ENCODE results near the gene CFAP20DC.
"Not testable (repeated sequence)": the region's sequence is repeated elsewhere in the genome, so short reads cannot be mapped to it uniquely, and the experiment has no call there.

The CFAP20DC gene

GRCh38 chr3:59074764-59075163 lies 24.9 kb upstream of the CFAP20DC start:
- no peak for TF ChIP-seq SPI1 (IDR thresholded peaks at IDR 0.05; ENCODE audit: low read depth, low read length)
- no peak for DNase-seq (ENCODE audit: insufficient read length, low spot score)
- no peak for FAIRE-seq

DNA sequence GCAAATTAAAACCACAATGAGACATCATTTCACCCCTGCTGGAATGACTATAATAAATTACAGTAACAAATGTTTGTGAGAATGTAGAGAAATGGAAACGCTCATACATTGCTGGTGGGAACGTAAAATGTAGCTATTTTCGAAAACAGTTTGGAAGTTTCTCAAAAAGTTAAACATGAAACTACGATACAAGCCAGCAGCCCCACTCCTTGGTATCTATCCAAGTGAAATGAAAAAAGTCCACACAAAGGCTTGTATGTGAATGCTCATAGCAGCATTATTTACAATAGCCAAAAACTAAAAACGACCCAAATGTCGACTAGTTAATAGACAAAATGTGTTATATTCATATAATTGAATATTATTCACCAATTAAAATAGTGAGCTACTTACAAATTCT lies 22.9 kb upstream of the CFAP20DC start:
- no peak for DNase-seq (ENCODE audit: insufficient read length, low spot score)
- no peak for FAIRE-seq
- TF ChIP-seq TAF1 (IDR thresholded peaks at IDR 0.05; ENCODE audit: low read depth, low read length) (no peak), POU2F2 (IDR thresholded peaks at IDR 0.05; ENCODE audit: low read depth, low read length) (no peak), POLR2AphosphoS5 (IDR thresholded peaks at IDR 0.05; ENCODE audit: low read depth, low read length) (no peak), POLR2A (IDR thresholded peaks at IDR 0.05; ENCODE audit: low read depth, low read length) (no peak), SPI1 (IDR thresholded peaks at IDR 0.05; ENCODE audit: low read depth, low read length) (no peak), PAX5 (IDR thresholded peaks at IDR 0.05; ENCODE audit: insufficient read depth, low read length, severe bottlenecking) (no peak)

GRCh38 chr3:59069838-59070237 lies 20.0 kb upstream of the CFAP20DC start:
- no peak for TF ChIP-seq PAX5 (IDR thresholded peaks at IDR 0.05; ENCODE audit: insufficient read depth, low read length, severe bottlenecking)
- FAIRE-seq (no peak), DNase-seq (ENCODE audit: insufficient read length, low spot score) (no peak)

- FAIRE-seq (no peak), DNase-seq (ENCODE audit: insufficient read length, low spot score) (no peak)
- TF ChIP-seq POLR2A (IDR thresholded peaks at IDR 0.05; ENCODE audit: low read depth, low read length) (no peak), PAX5 (IDR thresholded peaks at IDR 0.05; ENCODE audit: insufficient read depth, low read length, severe bottlenecking) (no peak), TAF1 (IDR thresholded peaks at IDR 0.05; ENCODE audit: low read depth, low read length) (no peak), SPI1 (IDR thresholded peaks at IDR 0.05; ENCODE audit: low read depth, low read length) (no peak), POU2F2 (IDR thresholded peaks at IDR 0.05; ENCODE audit: low read depth, low read length) (no peak), POLR2AphosphoS5 (IDR thresholded peaks at IDR 0.05; ENCODE audit: low read depth, low read length) (no peak)
Observed at GRCh38 chr3:59065240-59065639, 15.4 kb upstream of the CFAP20DC start.

- DNase-seq (ENCODE audit: insufficient read length, low spot score): no peak
- TF ChIP-seq POU2F2 (IDR thresholded peaks at IDR 0.05; ENCODE audit: low read depth, low read length): no peak
- TF ChIP-seq POLR2A (IDR thresholded peaks at IDR 0.05; ENCODE audit: low read depth, low read length): no peak
- TF ChIP-seq POLR2AphosphoS5 (IDR thresholded peaks at IDR 0.05; ENCODE audit: low read depth, low read length): no peak
- TF ChIP-seq SPI1 (IDR thresholded peaks at IDR 0.05; ENCODE audit: low read depth, low read length): no peak
- no peak for TF ChIP-seq PAX5 (IDR thresholded peaks at IDR 0.05; ENCODE audit: insufficient read depth, low read length, severe bottlenecking)
- no peak for TF ChIP-seq TAF1 (IDR thresholded peaks at IDR 0.05; ENCODE audit: low read depth, low read length)
- no peak for FAIRE-seq
Observed at GRCh38 chr3:59064728-59065127, 14.9 kb upstream of the CFAP20DC start.

DNA sequence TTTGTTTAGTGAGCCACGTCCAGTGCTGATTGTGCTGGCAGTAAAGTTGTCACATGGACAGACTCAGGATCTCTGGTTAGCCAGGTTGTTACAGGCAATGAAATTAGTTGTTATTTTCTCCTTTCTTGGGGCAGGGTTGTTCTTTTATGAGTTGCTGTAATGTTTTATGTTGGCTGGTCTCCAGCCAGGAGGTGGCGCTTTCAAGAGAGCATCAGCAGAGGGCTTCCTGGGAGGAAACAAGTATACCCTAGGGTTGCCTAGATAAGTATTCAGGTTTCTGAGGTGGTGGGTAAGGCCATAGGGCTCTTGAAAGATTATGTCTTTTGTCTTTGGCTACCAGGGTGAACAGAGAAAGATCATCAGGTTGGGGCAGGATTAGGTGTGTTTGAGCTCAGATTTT lies 14.5 kb upstream of the CFAP20DC start:
- no peak for TF ChIP-seq SPI1 (IDR thresholded peaks at IDR 0.05; ENCODE audit: low read depth, low read length)
- no peak for TF ChIP-seq PAX5 (IDR thresholded peaks at IDR 0.05; ENCODE audit: insufficient read depth, low read length, severe bottlenecking)
- TF ChIP-seq POLR2AphosphoS5 (IDR thresholded peaks at IDR 0.05; ENCODE audit: low read depth, low read length): no peak
- no peak for TF ChIP-seq TAF1 (IDR thresholded peaks at IDR 0.05; ENCODE audit: low read depth, low read length)
- TF ChIP-seq POLR2A (IDR thresholded peaks at IDR 0.05; ENCODE audit: low read depth, low read length): no peak
- no peak for TF ChIP-seq POU2F2 (IDR thresholded peaks at IDR 0.05; ENCODE audit: low read depth, low read length)
- FAIRE-seq: no peak

DNA sequence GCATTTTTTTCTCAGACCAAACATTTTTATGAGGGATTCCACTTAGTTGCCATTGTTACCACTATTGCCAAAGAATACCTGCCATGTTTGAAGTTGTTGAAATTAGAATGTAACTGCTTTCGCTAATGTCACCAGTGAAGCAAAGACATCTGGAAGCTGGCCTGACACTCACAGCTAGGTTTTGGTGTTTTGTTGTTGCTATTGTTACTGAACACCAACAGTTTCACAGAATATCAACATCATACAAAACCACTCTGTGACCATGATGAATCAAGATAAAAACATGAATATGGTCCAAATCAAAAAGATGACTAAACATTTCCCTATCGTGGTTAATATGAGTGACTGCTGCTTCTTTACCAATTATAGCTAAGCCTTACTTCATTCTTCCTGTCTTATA lies 6.9 kb upstream of the CFAP20DC start:
- FAIRE-seq (no peak), DNase-seq (ENCODE audit: insufficient read length, low spot score) (no peak)
- TF ChIP-seq POLR2AphosphoS5 (IDR thresholded peaks at IDR 0.05; ENCODE audit: low read depth, low read length) (no peak), TAF1 (IDR thresholded peaks at IDR 0.05; ENCODE audit: low read depth, low read length) (no peak), POU2F2 (IDR thresholded peaks at IDR 0.05; ENCODE audit: low read depth, low read length) (no peak), PAX5 (IDR thresholded peaks at IDR 0.05; ENCODE audit: insufficient read depth, low read length, severe bottlenecking) (no peak), SPI1 (IDR thresholded peaks at IDR 0.05; ENCODE audit: low read depth, low read length) (no peak), POLR2A (IDR thresholded peaks at IDR 0.05; ENCODE audit: low read depth, low read length) (no peak)

More for the DNA sequence above, 14.5 kb upstream of the CFAP20DC start:
- DNase-seq (ENCODE audit: insufficient read length, low spot score): no peak

DNA sequence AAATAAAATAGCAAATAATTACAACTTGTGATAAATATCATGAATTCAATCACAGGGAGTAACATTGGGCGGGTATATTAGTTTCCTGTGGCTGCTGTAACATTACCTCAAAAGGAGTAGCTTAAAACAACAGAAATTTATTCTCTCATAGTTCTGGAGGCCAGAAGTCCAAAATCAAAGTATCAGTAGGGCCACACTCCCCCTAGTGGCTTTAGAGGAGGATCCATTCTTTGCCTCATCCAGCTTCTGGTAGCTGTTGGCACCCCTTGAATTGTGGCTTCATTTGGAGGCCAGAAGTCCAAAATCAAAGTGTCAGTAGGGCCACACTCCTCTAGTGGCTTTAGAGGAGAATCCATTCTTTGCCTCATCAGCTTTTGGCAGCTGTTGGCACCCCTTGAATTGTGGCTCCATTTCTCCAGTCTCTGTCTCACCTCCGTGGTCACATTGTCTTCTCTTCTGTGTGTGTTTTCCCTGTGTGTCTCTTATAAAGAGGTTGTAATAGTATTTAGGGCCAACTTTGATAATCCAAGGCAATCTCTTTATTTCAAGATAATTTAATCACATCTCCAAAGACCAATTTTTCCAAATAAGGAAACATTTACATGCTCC lies 3.1 kb upstream of the CFAP20DC start:
- FAIRE-seq (no peak), DNase-seq (ENCODE audit: insufficient read length, low spot score) (peak; percentile 4)
- TF ChIP-seq SPI1 (IDR thresholded peaks at IDR 0.05; ENCODE audit: low read depth, low read length): no peak
- no peak for TF ChIP-seq POU2F2 (IDR thresholded peaks at IDR 0.05; ENCODE audit: low read depth, low read length)
- TF ChIP-seq TAF1 (IDR thresholded peaks at IDR 0.05; ENCODE audit: low read depth, low read length): no peak
- no peak for TF ChIP-seq PAX5 (IDR thresholded peaks at IDR 0.05; ENCODE audit: insufficient read depth, low read length, severe bottlenecking)
- TF ChIP-seq POLR2A (IDR thresholded peaks at IDR 0.05; ENCODE audit: low read depth, low read length): no peak
- TF ChIP-seq POLR2AphosphoS5 (IDR thresholded peaks at IDR 0.05; ENCODE audit: low read depth, low read length): no peak

GRCh38 chr3:59050811-59051414 lies 1.1 kb upstream of the CFAP20DC start:
- not testable (repeated sequence) for DNase-seq (ENCODE audit: insufficient read length, low spot score); FAIRE-seq

- DNase-seq (ENCODE audit: insufficient read length, low spot score): no peak
- TF ChIP-seq POLR2AphosphoS5 (IDR thresholded peaks at IDR 0.05; ENCODE audit: low read depth, low read length): no peak
- no peak for TF ChIP-seq SPI1 (IDR thresholded peaks at IDR 0.05; ENCODE audit: low read depth, low read length)
- no peak for TF ChIP-seq TAF1 (IDR thresholded peaks at IDR 0.05; ENCODE audit: low read depth, low read length)
- TF ChIP-seq POLR2A (IDR thresholded peaks at IDR 0.05; ENCODE audit: low read depth, low read length): no peak
- FAIRE-seq: no peak
Observed at GRCh38 chr3:59046839-59047238, 3.0 kb downstream of the CFAP20DC start.
